Measurements from ENCODE around the gene L3MBTL2. TPM values are rescaled to one million over a fixed set of nuclear protein-coding genes. Genes with fewer than 3 reads are reported as not detected.

L3MBTL2 gene
- total RNA-seq (ENCODE audit: low replicate concordance): 24.5 and 32.7 TPM in 2 replicates
- long read RNA-seq, transcript L3MBTL2-201 (17 exons, 3,296 nt): major isoform, 103 of 182 reads
- long read RNA-seq, partial matches to known transcripts: 57 of 182 reads
- long read RNA-seq, other reads (novel, unspliced or antisense): 22 of 182 reads

GRCh38 chr22:41204992-41205900 lies at the start of gene L3MBTL2:
Gene L3MBTL2 (plus strand): TSS chr22:41205312. CDS start chr22:41205363, 51 bp downstream.
- H3K9me3 Mint-ChIP-seq: no peaks in the 10 kb centered on the region
- peak; percentile 97 for DNase-seq (ENCODE audit: extremely low spot score, unreplicated experiment)
- TF ChIP-seq CTCF (conservative IDR thresholded peaks at IDR 0.05): no peak
- H3K27ac Mint-ChIP-seq: peak within 1 kb of the TSS; percentile 98
- H3K4me1 Mint-ChIP-seq (ENCODE audit: unreplicated experiment): peaks cover 11% of the 10 kb centered on the region
- H3K36me3 Mint-ChIP-seq: peaks cover 3% of the 10 kb centered on the region
- H3K4me3 Mint-ChIP-seq: peak within 1 kb of the TSS; percentile 97
- peaks cover 11% of the 10 kb centered on the region for H3K27me3 Mint-ChIP-seq

- Mint-ChIP-seq H3K4me1 (ENCODE audit: unreplicated experiment) (no peaks in the 10 kb centered on the region), H3K36me3 (peaks cover 54% of the 10 kb centered on the region), H3K27ac (no peak overlapping the region), H3K4me3 (no peak overlapping the region), H3K9me3 (no peaks in the 10 kb centered on the region), H3K27me3 (no peaks in the 10 kb centered on the region)
- TF ChIP-seq CTCF (conservative IDR thresholded peaks at IDR 0.05): no peak
- DNase-seq (ENCODE audit: extremely low spot score, unreplicated experiment): no peak
Observed at GRCh38 chr22:41157083-41157482, 48.0 kb upstream of the L3MBTL2 start.

GRCh38 chr22:41169157-41169556 lies 36.0 kb upstream of the L3MBTL2 start:
- DNase-seq (ENCODE audit: extremely low spot score, unreplicated experiment): no peak
- peaks cover 39% of the 10 kb centered on the region for H3K36me3 Mint-ChIP-seq

GRCh38 chr22:41171996-41172395 lies 33.1 kb upstream of the L3MBTL2 start:
- H3K9me3 Mint-ChIP-seq: no peaks in the 10 kb centered on the region
- TF ChIP-seq CTCF (conservative IDR thresholded peaks at IDR 0.05): no peak
- peaks cover 52% of the 10 kb centered on the region for H3K36me3 Mint-ChIP-seq

More at GRCh38 chr22:41169157-41169556, 36.0 kb upstream of the L3MBTL2 start:
- no peak for TF ChIP-seq CTCF (conservative IDR thresholded peaks at IDR 0.05)
- no peaks in the 10 kb centered on the region for H3K27me3 Mint-ChIP-seq
- H3K9me3 Mint-ChIP-seq: no peaks in the 10 kb centered on the region
- no peak overlapping the region for H3K27ac Mint-ChIP-seq
- no peaks in the 10 kb centered on the region for H3K4me1 Mint-ChIP-seq (ENCODE audit: unreplicated experiment)
- no peak overlapping the region for H3K4me3 Mint-ChIP-seq

GRCh38 chr22:41175546-41175945 lies 29.6 kb upstream of the L3MBTL2 start:
- Mint-ChIP-seq H3K4me3 (no peak overlapping the region), H3K36me3 (peaks cover 45% of the 10 kb centered on the region), H3K4me1 (ENCODE audit: unreplicated experiment) (no peaks in the 10 kb centered on the region), H3K27me3 (no peaks in the 10 kb centered on the region), H3K27ac (no peak overlapping the region), H3K9me3 (no peaks in the 10 kb centered on the region)
- DNase-seq (ENCODE audit: extremely low spot score, unreplicated experiment): no peak
- no peak for TF ChIP-seq CTCF (conservative IDR thresholded peaks at IDR 0.05)

More at GRCh38 chr22:41171996-41172395, 33.1 kb upstream of the L3MBTL2 start:
- Mint-ChIP-seq H3K4me3 (no peak overlapping the region), H3K27ac (peak overlapping the region; percentile 57), H3K4me1 (ENCODE audit: unreplicated experiment) (no peaks in the 10 kb centered on the region), H3K27me3 (no peaks in the 10 kb centered on the region)
- no peak for DNase-seq (ENCODE audit: extremely low spot score, unreplicated experiment)

All from type B pancreatic cell (in vitro differentiated cells).